Erythroblast (primary cell): ENCODE results near the gene SLC37A4.

ENCODE experiments used
- GATA1 ChIP-seq: IDR thresholded peaks from 2 replicates; pipeline ENCODE4 v1.6.1; 2011; ENCODE audit warnings: low read depth, mild to moderate bottlenecking, control low read depth, low read length, moderate library complexity
- POLR2A ChIP-seq: IDR thresholded peaks from 2 replicates; pipeline ENCODE4 v1.6.1; 2011; ENCODE audit warnings: mild to moderate bottlenecking, low read length

- no peak for TF ChIP-seq POLR2A
- TF ChIP-seq GATA1, result no peak
These were observed 9.0 kb downstream of the SLC37A4 start for GRCh38 chr11:119021631-119022030.
